GM18951 (cell line): ENCODE measurements around the gene PTPRZ1.

Experiments
- POLR2A ChIP-seq: IDR thresholded peaks from 4 replicates; pipeline ENCODE4 v1.6.1; 2011; ENCODE audit warnings: mild to moderate bottlenecking; ENCODE audit not compliant: insufficient read length, insufficient read depth; ENCODE audit errors: extremely low read depth
- in situ Hi-C: fragments of 300-500 bp; cut with MboI; formaldehyde crosslinking; loops from one replicate; pipeline ENCODE4 v1.12.0; 2022; ENCODE audit warnings: low sequenced_read_pairs, mixed read lengths, inconsistent platforms; ENCODE audit not compliant: unreplicated experiment

The PTPRZ1 gene

GRCh38 chr7:121876656-121877500 lies 3.9 kb downstream of the PTPRZ1 start:
- in situ Hi-C loops, result no loop called here

GRCh38 chr7:121878918-121879464 lies 6.0 kb downstream of the PTPRZ1 start:
- in situ Hi-C loops, result no loop called here

More at GRCh38 chr7:121876656-121877500, 3.9 kb downstream of the PTPRZ1 start:
- TF ChIP-seq POLR2A, result no peak

GRCh38 chr7:121879544-121879943 lies 6.6 kb downstream of the PTPRZ1 start:
- no peak for TF ChIP-seq POLR2A
- in situ Hi-C loops, result no loop called here

More at GRCh38 chr7:121878918-121879464, 6.0 kb downstream of the PTPRZ1 start:
- TF ChIP-seq POLR2A, result no peak

GRCh38 chr7:121882731-121883130 lies 9.8 kb downstream of the PTPRZ1 start:
- in situ Hi-C loops, result no loop called here
- TF ChIP-seq POLR2A, result no peak

GRCh38 chr7:121885166-121885920 lies 12.4 kb downstream of the PTPRZ1 start:
- TF ChIP-seq POLR2A, result no peak
- in situ Hi-C loops, result no loop called here

- no peak for TF ChIP-seq POLR2A
Measured at GRCh38 chr7:121887634-121888033, 14.7 kb downstream of the PTPRZ1 start.

GRCh38 chr7:121890833-121891232 lies 17.9 kb downstream of the PTPRZ1 start:
- in situ Hi-C loops, result no loop called here
- no peak for TF ChIP-seq POLR2A

More at GRCh38 chr7:121887634-121888033, 14.7 kb downstream of the PTPRZ1 start:
- in situ Hi-C loops, result no loop called here

GRCh38 chr7:121891731-121892130 lies 18.8 kb downstream of the PTPRZ1 start:
- no peak for TF ChIP-seq POLR2A
- in situ Hi-C loops, result no loop called here

- in situ Hi-C loops, result no loop called here
- TF ChIP-seq POLR2A, result no peak
Measured at GRCh38 chr7:121901026-121901425, 28.1 kb downstream of the PTPRZ1 start.

- in situ Hi-C loops, result no loop called here
- TF ChIP-seq POLR2A, result no peak
Measured at GRCh38 chr7:121904120-121904519, 31.2 kb downstream of the PTPRZ1 start.

- no peak for TF ChIP-seq POLR2A
- in situ Hi-C loops, result no loop called here
Measured at GRCh38 chr7:121908042-121908441, 35.1 kb downstream of the PTPRZ1 start.

- in situ Hi-C loops, result no loop called here
- no peak for TF ChIP-seq POLR2A
Measured at GRCh38 chr7:121909716-121910345, 36.9 kb downstream of the PTPRZ1 start.
